GM23338 (cell line): ENCODE data around the gene HIVEP2. TPM values are rescaled to one million over a fixed set of nuclear protein-coding genes. Genes with fewer than 3 reads are reported as not detected.

Experiments
- ATAC-seq: fragments of 200-7000 bp; cut with Tn5 transposase; 3 replicates; pipeline ENCODE4 v1.9.1; 2020
- DNase-seq: peaks from one replicate; pipeline ENCODE4 v3.0.0-alpha.2; 2015; ENCODE audit warnings: low spot score
- H2AFZ ChIP-seq: fragments of 200-600 bp; sonication (generic); 2 replicates; pipeline ENCODE4 v1.8.0; 2016; ENCODE audit warnings: antibody characterized with exemption, mild to moderate bottlenecking, moderate library complexity
- H3F3A ChIP-seq: fragments of 200-600 bp; sonication (generic); replicated peaks from 2 replicates; pipeline ENCODE4 v1.8.0; 2017; ENCODE audit warnings: antibody characterized with exemption, mixed run types, low read depth
- H3K27ac ChIP-seq: fragments of 200-600 bp; sonication (generic); 2 replicates; pipeline ENCODE4 v1.6.1; 2016; ENCODE audit warnings: low read depth
- H3K27me3 ChIP-seq: fragments of 200-600 bp; sonication (generic); 2 replicates; pipeline ENCODE4 v1.8.0; 2016; ENCODE audit warnings: mild to moderate bottlenecking, mixed run types, moderate library complexity; ENCODE audit not compliant: insufficient read depth
- H3K36me3 ChIP-seq: fragments of 200-600 bp; sonication (generic); 2 replicates; pipeline ENCODE4 v1.8.0; 2016; ENCODE audit warnings: mild to moderate bottlenecking; ENCODE audit not compliant: insufficient read depth
- H3K4me1 ChIP-seq: fragments of 200-600 bp; sonication (generic); 2 replicates; pipeline ENCODE4 v1.8.0; 2016; ENCODE audit warnings: mild to moderate bottlenecking, moderate library complexity; ENCODE audit not compliant: insufficient read depth
- H3K4me2 ChIP-seq: fragments of 200-600 bp; sonication (generic); 2 replicates; pipeline ENCODE4 v1.7.1; 2017; ENCODE audit warnings: mixed run types
- H3K4me3 ChIP-seq: fragments of 200-600 bp; sonication (generic); 2 replicates; pipeline ENCODE4 v1.6.1; 2016; ENCODE audit warnings: mixed run types
- H3K79me2 ChIP-seq: fragments of 200-600 bp; sonication (generic); replicated peaks from 2 replicates; pipeline ENCODE4 v1.8.0; 2017; ENCODE audit warnings: mild to moderate bottlenecking; ENCODE audit not compliant: insufficient read depth
- H3K9me2 ChIP-seq: fragments of 200-600 bp; sonication (generic); 2 replicates; pipeline ENCODE4 v1.8.0; 2017; ENCODE audit not compliant: insufficient read depth
- H4K20me1 ChIP-seq: fragments of 200-600 bp; sonication (generic); replicated peaks from 2 replicates; pipeline ENCODE4 v1.8.0; 2017; ENCODE audit warnings: mild to moderate bottlenecking; ENCODE audit not compliant: insufficient read depth
- H3K27ac Mint-ChIP-seq: 2 replicates; pipeline ENCODE4 v1.8.0; 2020; ENCODE audit warnings: inconsistent platforms, mild to moderate bottlenecking, moderate library complexity, mixed read lengths
- H3K27me3 Mint-ChIP-seq: 3 replicates; pipeline ENCODE4 v1.8.0; 2022; ENCODE audit warnings: low read depth, mild to moderate bottlenecking, moderate library complexity, mixed read lengths, inconsistent platforms; ENCODE audit not compliant: insufficient read depth, poor library complexity
- H3K36me3 Mint-ChIP-seq: 3 replicates; pipeline ENCODE4 v1.8.0; 2021; ENCODE audit warnings: low read depth, mild to moderate bottlenecking, inconsistent platforms, moderate library complexity, mixed read lengths
- H3K4me1 Mint-ChIP-seq: 3 replicates; pipeline ENCODE4 v1.8.0; 2020; ENCODE audit warnings: mild to moderate bottlenecking, inconsistent platforms, mixed read lengths
- H3K4me3 Mint-ChIP-seq: 3 replicates; pipeline ENCODE4 v1.8.0; 2021; ENCODE audit warnings: moderate library complexity, mild to moderate bottlenecking, inconsistent platforms, mixed read lengths
- H3K9me3 Mint-ChIP-seq: 3 replicates; pipeline ENCODE4 v1.8.0; 2020; ENCODE audit warnings: moderate library complexity, mild to moderate bottlenecking, inconsistent platforms, mixed read lengths
- CREB1 ChIP-seq: fragments of 250-450 bp; sonication (Bioruptor Pico); IDR thresholded peaks from 2 replicates; pipeline ENCODE4 v1.5.0; 2020; ENCODE audit warnings: low read depth, mild to moderate bottlenecking, moderate library complexity
- EZH2 ChIP-seq: fragments of 200-600 bp; sonication (generic); IDR thresholded peaks from one replicate; pipeline ENCODE4 v1.8.0; 2017; ENCODE audit warnings: antibody characterized with exemption, mild to moderate bottlenecking, low read depth; ENCODE audit not compliant: unreplicated experiment
- JUNB ChIP-seq: IDR thresholded peaks from one replicate; pipeline ENCODE4 v1.6.1; 2016; ENCODE audit warnings: antibody characterized with exemption; ENCODE audit not compliant: unreplicated experiment
- NANOG ChIP-seq: IDR thresholded peaks from 2 replicates; pipeline ENCODE4 v1.6.1; 2016; ENCODE audit warnings: antibody characterized with exemption, borderline replicate concordance
- POLR2AphosphoS5 ChIP-seq: IDR thresholded peaks from 2 replicates; pipeline ENCODE4 v1.6.1; 2016; ENCODE audit warnings: antibody characterized with exemption, low read depth
- STAT1 ChIP-seq: IDR thresholded peaks from one replicate; pipeline ENCODE4 v1.6.1; 2016; ENCODE audit warnings: antibody characterized with exemption; ENCODE audit not compliant: unreplicated experiment
- ZNF114 ChIP-seq: fragments of 250-450 bp; sonication (Bioruptor Pico); IDR thresholded peaks from 2 replicates; pipeline ENCODE4 v1.5.0; 2020; ENCODE audit warnings: mild to moderate bottlenecking, moderate library complexity
- ZNF331 ChIP-seq: fragments of 250-450 bp; sonication (Bioruptor Pico); IDR thresholded peaks from 2 replicates; pipeline ENCODE4 v1.5.0; 2020; ENCODE audit warnings: low read depth, mild to moderate bottlenecking, moderate library complexity
- polyA plus RNA-seq: library from polyadenylated mRNA; unstranded; fragments of >200 nt; fragmentation: Nextera tagmentation; extraction: Ambion mirVana; gene quantifications from 2 replicates; pipeline ENCODE4 v1.2.1, GENCODE V29; 2016
- total RNA-seq: library from RNA; depleted of rRNA; stranded (reverse); fragments of >200 nt; shearing (Covaris generic); gene quantifications from 2 replicates; pipeline ENCODE4 v1.2.3, GENCODE V29; 2014
- TF ChIP-seq, protein P1 (sequence below), 2 experiments: fragments of 200-600 bp in 1 of 2; sonication (generic) in 1 of 2; conservative IDR thresholded peaks; 2 replicates each; pipeline versions ENCODE4 v1.5.1 to v1.6.1; 2016 to 2017; ENCODE audit warnings: antibody characterized with exemption in 2 of 2, low read depth in 2 of 2, mild to moderate bottlenecking in 2 of 2, moderate library complexity in 1 of 2
- TF ChIP-seq, protein P2 (sequence below): IDR thresholded peaks from one replicate; pipeline ENCODE4 v1.6.1; 2018; ENCODE audit warnings: antibody characterized with exemption; ENCODE audit not compliant: unreplicated experiment
- TF ChIP-seq, protein P3 (sequence below): fragments of 250-450 bp; sonication (Bioruptor Pico); IDR thresholded peaks from 2 replicates; pipeline ENCODE4 v1.5.0; 2020; ENCODE audit warnings: mild to moderate bottlenecking, moderate library complexity
- TF ChIP-seq, protein P4 (sequence below): IDR thresholded peaks from 2 replicates; pipeline ENCODE4 v1.6.1; 2016; ENCODE audit warnings: antibody characterized with exemption

Gene HIVEP2
- total and polyA plus RNA-seq, 2 experiments from 2014 or later = 1.5 to 7.4 TPM

DNA sequence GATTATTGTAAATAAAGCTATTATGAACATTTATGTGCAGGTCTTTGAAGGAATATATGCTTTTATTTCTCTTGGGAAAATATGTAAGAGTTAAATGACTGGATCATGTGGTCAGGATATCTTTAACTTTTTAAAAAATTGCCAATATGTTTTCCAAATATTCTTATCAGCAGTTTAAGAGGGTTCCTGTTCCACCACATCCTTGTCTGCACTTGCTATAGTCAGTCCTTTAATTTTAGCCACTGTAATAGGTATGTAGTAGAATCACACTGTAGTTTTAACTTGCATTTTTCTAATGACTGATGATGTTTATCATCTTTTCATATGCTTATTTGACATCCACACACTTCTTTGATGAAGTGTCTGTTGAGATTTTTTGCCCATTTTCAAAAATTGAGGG is 23.6 kb upstream of the HIVEP2 start (continued):
- TF ChIP-seq POLR2AphosphoS5 = no peak

DNA sequence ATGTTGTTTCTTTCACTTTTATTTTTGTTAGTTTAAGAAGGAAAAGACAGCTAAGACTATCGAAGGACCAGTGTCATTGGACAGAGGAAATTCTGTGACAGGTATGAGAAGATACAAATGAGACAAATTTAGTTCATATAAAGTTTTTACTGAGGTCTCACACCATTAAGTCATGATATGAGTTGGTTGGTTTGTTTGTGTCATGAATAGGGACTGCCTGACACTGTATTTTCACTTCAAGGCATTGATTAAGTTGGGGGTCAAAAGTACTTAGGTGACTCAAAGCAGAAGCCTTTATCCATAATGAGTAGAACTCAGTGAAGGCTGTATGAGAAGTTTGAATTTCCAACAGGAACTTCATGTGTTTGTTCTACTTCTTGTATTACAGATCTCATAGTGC is 21.3 kb upstream of the HIVEP2 start:
- Mint-ChIP-seq H3K4me1 (no peaks in the 10 kb centered on the region), H3K4me3 (no peak overlapping the region), H3K9me3 (no peaks in the 10 kb centered on the region), H3K27ac (no peak overlapping the region), H3K36me3 (no peaks in the 10 kb centered on the region), H3K27me3 (no peaks in the 10 kb centered on the region)
- TF ChIP-seq EZH2 = no peak
- no peak for TF ChIP-seq ZNF114 (CRISPR knock-in tag)
- TF ChIP-seq STAT1 = no peak
- TF ChIP-seq, protein P1, sequence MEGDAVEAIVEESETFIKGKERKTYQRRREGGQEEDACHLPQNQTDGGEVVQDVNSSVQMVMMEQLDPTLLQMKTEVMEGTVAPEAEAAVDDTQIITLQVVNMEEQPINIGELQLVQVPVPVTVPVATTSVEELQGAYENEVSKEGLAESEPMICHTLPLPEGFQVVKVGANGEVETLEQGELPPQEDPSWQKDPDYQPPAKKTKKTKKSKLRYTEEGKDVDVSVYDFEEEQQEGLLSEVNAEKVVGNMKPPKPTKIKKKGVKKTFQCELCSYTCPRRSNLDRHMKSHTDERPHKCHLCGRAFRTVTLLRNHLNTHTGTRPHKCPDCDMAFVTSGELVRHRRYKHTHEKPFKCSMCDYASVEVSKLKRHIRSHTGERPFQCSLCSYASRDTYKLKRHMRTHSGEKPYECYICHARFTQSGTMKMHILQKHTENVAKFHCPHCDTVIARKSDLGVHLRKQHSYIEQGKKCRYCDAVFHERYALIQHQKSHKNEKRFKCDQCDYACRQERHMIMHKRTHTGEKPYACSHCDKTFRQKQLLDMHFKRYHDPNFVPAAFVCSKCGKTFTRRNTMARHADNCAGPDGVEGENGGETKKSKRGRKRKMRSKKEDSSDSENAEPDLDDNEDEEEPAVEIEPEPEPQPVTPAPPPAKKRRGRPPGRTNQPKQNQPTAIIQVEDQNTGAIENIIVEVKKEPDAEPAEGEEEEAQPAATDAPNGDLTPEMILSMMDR (conservative IDR thresholded peaks at IDR 0.05; ENCODE audit: low read depth in 2 of 2) = no peak
- TF ChIP-seq ZNF331 (CRISPR knock-in tag) = no peak
- TF ChIP-seq JUNB = no peak
- no peak for TF ChIP-seq CREB1 (CRISPR knock-in tag)
- no peak for TF ChIP-seq POLR2AphosphoS5
- TF ChIP-seq, protein P2, sequence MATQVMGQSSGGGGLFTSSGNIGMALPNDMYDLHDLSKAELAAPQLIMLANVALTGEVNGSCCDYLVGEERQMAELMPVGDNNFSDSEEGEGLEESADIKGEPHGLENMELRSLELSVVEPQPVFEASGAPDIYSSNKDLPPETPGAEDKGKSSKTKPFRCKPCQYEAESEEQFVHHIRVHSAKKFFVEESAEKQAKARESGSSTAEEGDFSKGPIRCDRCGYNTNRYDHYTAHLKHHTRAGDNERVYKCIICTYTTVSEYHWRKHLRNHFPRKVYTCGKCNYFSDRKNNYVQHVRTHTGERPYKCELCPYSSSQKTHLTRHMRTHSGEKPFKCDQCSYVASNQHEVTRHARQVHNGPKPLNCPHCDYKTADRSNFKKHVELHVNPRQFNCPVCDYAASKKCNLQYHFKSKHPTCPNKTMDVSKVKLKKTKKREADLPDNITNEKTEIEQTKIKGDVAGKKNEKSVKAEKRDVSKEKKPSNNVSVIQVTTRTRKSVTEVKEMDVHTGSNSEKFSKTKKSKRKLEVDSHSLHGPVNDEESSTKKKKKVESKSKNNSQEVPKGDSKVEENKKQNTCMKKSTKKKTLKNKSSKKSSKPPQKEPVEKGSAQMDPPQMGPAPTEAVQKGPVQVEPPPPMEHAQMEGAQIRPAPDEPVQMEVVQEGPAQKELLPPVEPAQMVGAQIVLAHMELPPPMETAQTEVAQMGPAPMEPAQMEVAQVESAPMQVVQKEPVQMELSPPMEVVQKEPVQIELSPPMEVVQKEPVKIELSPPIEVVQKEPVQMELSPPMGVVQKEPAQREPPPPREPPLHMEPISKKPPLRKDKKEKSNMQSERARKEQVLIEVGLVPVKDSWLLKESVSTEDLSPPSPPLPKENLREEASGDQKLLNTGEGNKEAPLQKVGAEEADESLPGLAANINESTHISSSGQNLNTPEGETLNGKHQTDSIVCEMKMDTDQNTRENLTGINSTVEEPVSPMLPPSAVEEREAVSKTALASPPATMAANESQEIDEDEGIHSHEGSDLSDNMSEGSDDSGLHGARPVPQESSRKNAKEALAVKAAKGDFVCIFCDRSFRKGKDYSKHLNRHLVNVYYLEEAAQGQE = no peak
- TF ChIP-seq, protein P3, sequence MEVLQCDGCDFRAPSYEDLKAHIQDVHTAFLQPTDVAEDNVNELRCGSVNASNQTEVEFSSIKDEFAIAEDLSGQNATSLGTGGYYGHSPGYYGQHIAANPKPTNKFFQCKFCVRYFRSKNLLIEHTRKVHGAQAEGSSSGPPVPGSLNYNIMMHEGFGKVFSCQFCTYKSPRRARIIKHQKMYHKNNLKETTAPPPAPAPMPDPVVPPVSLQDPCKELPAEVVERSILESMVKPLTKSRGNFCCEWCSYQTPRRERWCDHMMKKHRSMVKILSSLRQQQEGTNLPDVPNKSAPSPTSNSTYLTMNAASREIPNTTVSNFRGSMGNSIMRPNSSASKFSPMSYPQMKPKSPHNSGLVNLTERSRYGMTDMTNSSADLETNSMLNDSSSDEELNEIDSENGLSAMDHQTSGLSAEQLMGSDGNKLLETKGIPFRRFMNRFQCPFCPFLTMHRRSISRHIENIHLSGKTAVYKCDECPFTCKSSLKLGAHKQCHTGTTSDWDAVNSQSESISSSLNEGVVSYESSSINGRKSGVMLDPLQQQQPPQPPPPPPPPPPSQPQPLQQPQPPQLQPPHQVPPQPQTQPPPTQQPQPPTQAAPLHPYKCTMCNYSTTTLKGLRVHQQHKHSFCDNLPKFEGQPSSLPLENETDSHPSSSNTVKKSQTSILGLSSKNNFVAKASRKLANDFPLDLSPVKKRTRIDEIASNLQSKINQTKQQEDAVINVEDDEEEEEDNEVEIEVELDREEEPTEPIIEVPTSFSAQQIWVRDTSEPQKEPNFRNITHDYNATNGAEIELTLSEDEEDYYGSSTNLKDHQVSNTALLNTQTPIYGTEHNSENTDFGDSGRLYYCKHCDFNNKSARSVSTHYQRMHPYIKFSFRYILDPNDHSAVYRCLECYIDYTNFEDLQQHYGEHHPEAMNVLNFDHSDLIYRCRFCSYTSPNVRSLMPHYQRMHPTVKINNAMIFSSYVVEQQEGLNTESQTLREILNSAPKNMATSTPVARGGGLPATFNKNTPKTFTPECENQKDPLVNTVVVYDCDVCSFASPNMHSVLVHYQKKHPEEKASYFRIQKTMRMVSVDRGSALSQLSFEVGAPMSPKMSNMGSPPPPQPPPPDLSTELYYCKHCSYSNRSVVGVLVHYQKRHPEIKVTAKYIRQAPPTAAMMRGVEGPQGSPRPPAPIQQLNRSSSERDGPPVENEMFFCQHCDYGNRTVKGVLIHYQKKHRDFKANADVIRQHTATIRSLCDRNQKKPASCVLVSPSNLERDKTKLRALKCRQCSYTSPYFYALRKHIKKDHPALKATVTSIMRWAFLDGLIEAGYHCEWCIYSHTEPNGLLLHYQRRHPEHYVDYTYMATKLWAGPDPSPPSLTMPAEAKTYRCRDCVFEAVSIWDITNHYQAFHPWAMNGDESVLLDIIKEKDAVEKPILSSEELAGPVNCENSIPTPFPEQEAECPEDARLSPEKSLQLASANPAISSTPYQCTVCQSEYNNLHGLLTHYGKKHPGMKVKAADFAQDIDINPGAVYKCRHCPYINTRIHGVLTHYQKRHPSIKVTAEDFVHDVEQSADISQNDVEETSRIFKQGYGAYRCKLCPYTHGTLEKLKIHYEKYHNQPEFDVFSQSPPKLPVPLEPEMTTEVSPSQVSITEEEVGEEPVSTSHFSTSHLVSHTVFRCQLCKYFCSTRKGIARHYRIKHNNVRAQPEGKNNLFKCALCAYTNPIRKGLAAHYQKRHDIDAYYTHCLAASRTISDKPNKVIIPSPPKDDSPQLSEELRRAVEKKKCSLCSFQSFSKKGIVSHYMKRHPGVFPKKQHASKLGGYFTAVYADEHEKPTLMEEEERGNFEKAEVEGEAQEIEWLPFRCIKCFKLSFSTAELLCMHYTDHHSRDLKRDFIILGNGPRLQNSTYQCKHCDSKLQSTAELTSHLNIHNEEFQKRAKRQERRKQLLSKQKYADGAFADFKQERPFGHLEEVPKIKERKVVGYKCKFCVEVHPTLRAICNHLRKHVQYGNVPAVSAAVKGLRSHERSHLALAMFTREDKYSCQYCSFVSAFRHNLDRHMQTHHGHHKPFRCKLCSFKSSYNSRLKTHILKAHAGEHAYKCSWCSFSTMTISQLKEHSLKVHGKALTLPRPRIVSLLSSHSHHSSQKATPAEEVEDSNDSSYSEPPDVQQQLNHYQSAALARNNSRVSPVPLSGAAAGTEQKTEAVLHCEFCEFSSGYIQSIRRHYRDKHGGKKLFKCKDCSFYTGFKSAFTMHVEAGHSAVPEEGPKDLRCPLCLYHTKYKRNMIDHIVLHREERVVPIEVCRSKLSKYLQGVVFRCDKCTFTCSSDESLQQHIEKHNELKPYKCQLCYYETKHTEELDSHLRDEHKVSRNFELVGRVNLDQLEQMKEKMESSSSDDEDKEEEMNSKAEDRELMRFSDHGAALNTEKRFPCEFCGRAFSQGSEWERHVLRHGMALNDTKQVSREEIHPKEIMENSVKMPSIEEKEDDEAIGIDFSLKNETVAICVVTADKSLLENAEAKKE (CRISPR knock-in tag) = no peak
- TF ChIP-seq NANOG = no peak
- TF ChIP-seq, protein P4, sequence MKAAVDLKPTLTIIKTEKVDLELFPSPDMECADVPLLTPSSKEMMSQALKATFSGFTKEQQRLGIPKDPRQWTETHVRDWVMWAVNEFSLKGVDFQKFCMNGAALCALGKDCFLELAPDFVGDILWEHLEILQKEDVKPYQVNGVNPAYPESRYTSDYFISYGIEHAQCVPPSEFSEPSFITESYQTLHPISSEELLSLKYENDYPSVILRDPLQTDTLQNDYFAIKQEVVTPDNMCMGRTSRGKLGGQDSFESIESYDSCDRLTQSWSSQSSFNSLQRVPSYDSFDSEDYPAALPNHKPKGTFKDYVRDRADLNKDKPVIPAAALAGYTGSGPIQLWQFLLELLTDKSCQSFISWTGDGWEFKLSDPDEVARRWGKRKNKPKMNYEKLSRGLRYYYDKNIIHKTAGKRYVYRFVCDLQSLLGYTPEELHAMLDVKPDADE = no peak
- H3K9me2 ChIP-seq = no peaks in the 10 kb centered on the region
- no peaks in the 10 kb centered on the region for H3K79me2 ChIP-seq
- H2AFZ ChIP-seq = no peak overlapping the region
- no peak overlapping the region for H3K27ac ChIP-seq
- DNase-seq = no peak
- no peaks in the 10 kb centered on the region for H3K4me1 ChIP-seq
- H3K4me3 ChIP-seq = no peak overlapping the region
- H3K36me3 ChIP-seq = no peaks in the 10 kb centered on the region
- H3K4me2 ChIP-seq = no peak overlapping the region
- ATAC-seq = no peak
- no peaks in the 10 kb centered on the region for H3K27me3 ChIP-seq
- no peaks in the 10 kb centered on the region for H4K20me1 ChIP-seq
- H3F3A ChIP-seq = no peaks in the 10 kb centered on the region
